IPS-18a (cell line): ENCODE measurements around the gene EHMT1.
"Not testable (repeated sequence)": the region's sequence is repeated elsewhere in the genome, so short reads cannot be mapped to it uniquely, and the experiment has no call there.

Source experiments
- H3K27ac ChIP-seq: one replicate; pipeline ENCODE4 v1.5.1; 2013; ENCODE audit warnings: low read length
- H3K27me3 ChIP-seq: one replicate; pipeline ENCODE4 v1.6.1; 2013; ENCODE audit warnings: mild to moderate bottlenecking, low read length; ENCODE audit not compliant: control insufficient read depth, insufficient read depth
- H3K36me3 ChIP-seq: one replicate; pipeline ENCODE4 v1.6.1; 2013; ENCODE audit warnings: low read depth, low read length; ENCODE audit not compliant: control insufficient read depth
- H3K4me1 ChIP-seq: one replicate; pipeline ENCODE4 v1.6.1; 2013; ENCODE audit warnings: low read depth, low read length; ENCODE audit not compliant: control insufficient read depth
- H3K4me3 ChIP-seq: one replicate; pipeline ENCODE4 v1.5.1; 2013; ENCODE audit warnings: low read length
- H3K9ac ChIP-seq: one replicate; pipeline ENCODE4 v1.6.1; 2013; ENCODE audit warnings: mild to moderate bottlenecking, low read length, moderate library complexity
- H3K9me3 ChIP-seq: one replicate; pipeline ENCODE4 v1.6.1; 2013; ENCODE audit warnings: low read depth, low read length; ENCODE audit not compliant: control insufficient read depth

Gene EHMT1

DNA sequence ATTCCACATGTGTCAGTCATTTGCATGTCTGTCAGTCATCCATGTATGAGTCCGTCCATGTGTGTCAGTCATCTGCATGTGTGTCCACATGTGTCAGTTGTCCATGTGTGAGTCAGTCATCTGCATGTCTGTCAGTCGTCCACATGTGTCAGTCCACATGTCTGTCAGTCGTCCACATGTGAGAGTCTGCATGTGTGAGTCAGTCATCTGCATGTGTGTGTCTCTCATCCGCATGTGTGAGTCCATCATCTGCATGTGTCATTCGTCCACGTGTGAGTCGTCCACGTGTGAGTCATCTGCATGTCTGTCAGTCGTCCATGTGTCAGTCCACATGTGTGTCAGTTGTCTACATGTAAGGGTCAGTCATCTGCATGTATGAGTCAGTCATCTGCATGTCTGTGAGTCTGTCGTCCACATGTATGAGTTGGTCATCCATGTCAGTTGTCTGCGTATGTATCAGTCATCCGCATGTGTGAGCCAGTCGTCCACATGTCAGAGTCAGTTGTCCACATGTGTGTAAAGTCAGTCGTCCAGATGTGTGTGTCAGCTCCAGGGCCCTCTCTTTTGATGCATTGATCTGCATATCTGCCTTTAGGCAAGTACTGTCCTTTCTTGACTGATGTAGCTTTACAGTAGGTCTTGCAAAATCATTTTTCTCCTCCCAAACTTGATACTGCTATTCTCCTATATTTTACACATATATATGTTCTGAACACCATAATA is 186.3 kb downstream of the EHMT1 start:
- H3K4me1 ChIP-seq, result no peaks in the 10 kb centered on the region
- no peaks in the 10 kb centered on the region for H3K27me3 ChIP-seq
- no peaks in the 10 kb centered on the region for H3K9me3 ChIP-seq
- no peak overlapping the region for H3K9ac ChIP-seq
- no peak overlapping the region for H3K27ac ChIP-seq
- peaks cover 42% of the 10 kb centered on the region for H3K36me3 ChIP-seq
- no peak overlapping the region for H3K4me3 ChIP-seq

DNA sequence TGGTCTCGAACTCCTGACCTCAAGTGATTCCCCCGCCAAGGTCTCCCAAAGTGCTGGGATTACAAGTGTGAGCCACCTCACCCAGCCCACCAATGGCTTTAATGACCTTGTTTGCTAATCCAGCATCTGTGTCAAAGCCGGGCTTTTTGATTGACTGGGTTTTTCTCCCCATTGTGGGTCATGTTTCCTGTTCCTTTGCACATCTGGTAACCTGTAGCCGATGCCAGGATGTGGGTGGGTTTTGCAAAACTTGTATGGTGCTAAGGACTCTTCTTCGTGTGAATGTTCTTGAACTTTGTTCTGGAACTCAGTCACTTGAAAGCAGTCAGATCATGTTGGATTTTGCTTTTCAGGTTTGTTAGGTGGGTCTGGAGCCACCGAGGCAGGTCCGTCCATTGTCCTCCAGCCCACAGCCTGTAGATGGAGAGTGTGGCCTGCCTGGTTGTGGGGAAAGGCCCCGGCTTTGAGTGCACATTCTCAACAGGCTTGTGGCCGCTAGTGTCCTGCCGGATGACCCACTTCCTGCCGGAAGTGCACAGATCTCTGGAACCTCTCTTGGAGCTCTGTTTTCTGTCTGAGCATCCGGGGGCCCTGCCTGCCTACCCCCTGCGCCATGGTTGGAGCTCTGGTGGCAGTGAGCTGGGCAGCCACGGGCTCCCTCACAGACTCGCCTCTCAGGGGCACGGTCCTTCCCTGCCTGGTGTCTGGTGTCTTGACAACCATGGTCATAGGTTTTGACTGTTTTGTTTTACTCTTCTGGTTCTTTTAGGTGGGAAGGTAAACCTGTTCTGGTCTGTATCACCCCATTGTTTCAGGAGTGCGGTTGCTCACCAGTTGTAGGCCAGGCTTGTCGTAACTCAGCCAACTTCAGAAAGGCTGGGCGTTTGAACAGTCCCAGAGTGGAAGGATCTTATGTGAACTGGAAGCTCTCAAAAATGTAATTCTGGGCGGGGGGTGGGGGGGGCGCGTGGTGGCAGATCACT is 189.2 kb downstream of the EHMT1 start:
- Histone ChIP-seq H3K36me3 (peaks cover 33% of the 10 kb centered on the region), H3K4me3 (no peak overlapping the region), H3K27me3 (no peaks in the 10 kb centered on the region), H3K27ac (no peak overlapping the region), H3K4me1 (no peaks in the 10 kb centered on the region), H3K9me3 (no peaks in the 10 kb centered on the region), H3K9ac (no peak overlapping the region)

DNA sequence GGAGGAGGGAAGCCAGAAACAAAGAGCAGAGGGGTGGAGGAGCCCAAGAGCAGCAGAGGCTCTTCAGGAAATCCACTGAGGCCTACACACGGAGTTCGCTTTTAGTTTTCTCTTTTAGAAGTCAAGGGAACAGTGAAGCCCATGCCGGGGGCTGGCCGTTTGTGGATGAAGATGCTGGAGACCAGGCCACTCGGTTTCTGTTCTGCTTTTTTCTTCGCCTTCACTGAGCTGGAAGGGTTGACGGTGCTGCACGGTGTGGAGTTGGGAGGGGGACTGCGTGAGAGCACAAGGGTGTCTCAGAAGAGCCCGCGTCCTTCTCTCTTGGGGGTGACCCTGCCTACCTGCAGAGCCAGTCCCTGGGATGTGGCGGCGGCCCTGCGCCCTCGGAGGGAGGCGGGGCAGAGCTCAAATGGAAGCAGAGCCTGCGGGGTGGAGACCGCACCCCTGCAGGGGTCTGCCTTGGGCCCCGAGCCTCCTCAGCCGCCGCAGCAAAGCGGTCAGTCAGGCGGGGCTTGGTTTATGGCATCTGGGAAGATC is 190.3 kb downstream of the EHMT1 start:
- Histone ChIP-seq H3K9me3 (no peaks in the 10 kb centered on the region), H3K4me1 (no peaks in the 10 kb centered on the region), H3K27ac (no peak overlapping the region), H3K36me3 (peaks cover 36% of the 10 kb centered on the region), H3K27me3 (no peaks in the 10 kb centered on the region), H3K4me3 (no peak overlapping the region), H3K9ac (no peak overlapping the region)

DNA sequence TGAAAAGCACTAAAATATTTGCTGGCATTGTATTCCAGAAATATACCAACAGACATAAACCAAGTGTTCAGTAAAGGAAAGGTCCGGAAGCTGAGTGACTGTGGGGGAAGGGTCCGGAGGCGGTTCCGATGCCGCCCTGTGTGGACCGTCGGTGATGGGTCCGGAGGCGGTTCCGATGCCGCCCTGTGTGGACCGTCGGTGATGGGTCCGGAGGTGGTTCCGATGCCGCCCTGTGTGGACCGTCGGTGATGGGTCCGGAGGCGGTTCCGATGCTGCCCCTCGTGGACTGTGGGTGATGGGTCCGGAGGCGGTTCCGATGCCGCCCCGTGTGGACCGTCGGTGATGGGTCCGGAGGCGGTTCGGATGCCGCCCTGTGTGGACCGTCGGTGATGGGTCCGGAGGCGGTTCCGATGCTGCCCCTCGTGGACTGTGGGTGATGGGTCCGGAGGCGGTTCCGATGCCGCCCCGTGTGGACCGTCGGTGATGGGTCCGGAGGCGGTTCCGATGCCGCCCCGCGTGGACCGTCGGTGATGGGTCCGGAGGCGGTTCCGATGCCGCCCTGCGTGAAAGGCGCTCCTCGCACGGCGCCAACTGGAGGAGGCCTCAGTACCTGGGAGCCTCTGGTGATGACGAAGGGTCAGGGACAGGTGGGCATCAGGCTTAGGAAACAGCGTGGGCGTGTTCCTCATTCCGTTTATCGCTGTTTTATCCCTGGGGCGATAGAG is 191.1 kb downstream of the EHMT1 start:
- not testable (repeated sequence) for H3K27ac ChIP-seq
- H3K36me3 ChIP-seq, result peaks cover 41% of the 10 kb centered on the region

DNA sequence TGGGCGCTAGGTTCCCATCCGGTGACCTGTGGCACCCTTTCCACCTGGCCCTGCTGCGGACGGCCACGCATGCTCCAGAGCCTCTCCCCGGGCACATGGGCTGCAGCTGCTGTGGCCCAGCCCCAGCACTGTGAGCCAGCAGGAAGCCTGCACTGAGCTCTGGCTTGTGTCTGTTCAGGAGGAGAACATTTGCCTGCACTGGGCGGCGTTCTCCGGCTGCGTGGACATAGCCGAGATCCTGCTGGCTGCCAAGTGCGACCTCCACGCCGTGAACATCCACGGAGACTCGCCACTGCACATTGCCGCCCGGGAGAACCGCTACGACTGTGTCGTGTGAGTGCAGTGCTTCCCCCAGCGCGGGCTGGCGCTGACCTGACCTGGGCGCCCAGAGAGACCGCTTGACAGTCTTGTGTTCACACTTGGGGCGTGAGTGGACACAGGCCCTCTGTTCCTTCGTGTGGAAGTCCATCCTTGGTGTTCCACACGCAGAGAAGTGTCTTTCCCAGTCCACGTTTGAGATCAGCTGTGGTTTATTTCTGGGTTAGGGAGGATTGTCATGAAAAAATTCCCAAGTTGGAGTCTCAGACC is 192.6 kb downstream of the EHMT1 start:
- Histone ChIP-seq H3K36me3 (peaks cover 46% of the 10 kb centered on the region), H3K4me3 (no peak overlapping the region), H3K27me3 (no peaks in the 10 kb centered on the region), H3K27ac (no peak overlapping the region), H3K9ac (no peak overlapping the region), H3K9me3 (no peaks in the 10 kb centered on the region), H3K4me1 (no peaks in the 10 kb centered on the region)

More for the DNA sequence above, 191.1 kb downstream of the EHMT1 start:
- not testable (repeated sequence) for H3K9me3 ChIP-seq, H3K27me3 ChIP-seq, H3K9ac ChIP-seq, H3K4me3 ChIP-seq, H3K4me1 ChIP-seq

DNA sequence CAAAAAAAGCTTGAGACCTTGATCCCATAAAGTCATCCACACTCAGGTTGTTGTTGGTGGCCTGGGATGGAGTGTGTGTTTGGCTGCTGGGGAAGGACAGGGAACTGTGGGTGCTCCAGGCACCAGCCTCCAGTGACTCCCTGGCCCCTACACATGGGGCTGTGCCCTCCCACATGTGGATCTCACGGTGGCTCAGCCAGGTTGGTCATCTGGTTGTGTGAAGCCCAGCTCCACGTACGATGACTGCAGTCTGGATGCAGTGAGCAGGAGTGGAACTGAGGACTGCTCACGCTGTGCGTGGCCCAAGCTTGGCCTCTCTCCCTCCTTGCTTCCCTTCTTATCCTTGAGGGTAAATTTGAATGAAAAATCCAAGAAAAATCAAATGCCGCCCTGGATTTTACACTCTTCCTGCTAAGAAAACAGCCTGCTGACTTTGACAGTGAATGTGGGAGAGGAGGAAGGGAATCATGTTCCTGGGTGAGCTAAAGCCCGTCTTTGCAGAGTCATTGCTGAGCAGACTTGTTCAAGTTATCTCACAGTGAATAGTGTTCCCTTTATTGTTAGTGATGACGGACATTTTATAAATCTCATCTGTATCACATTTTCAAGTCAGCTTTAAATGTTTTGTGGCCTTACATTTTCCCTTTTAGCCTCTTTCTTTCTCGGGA is 193.7 kb downstream of the EHMT1 start:
- peaks cover 56% of the 10 kb centered on the region for H3K36me3 ChIP-seq
- no peak overlapping the region for H3K4me3 ChIP-seq
- no peaks in the 10 kb centered on the region for H3K9me3 ChIP-seq
- no peaks in the 10 kb centered on the region for H3K4me1 ChIP-seq
- H3K27ac ChIP-seq, result no peak overlapping the region
- H3K27me3 ChIP-seq, result no peaks in the 10 kb centered on the region
- no peak overlapping the region for H3K9ac ChIP-seq

DNA sequence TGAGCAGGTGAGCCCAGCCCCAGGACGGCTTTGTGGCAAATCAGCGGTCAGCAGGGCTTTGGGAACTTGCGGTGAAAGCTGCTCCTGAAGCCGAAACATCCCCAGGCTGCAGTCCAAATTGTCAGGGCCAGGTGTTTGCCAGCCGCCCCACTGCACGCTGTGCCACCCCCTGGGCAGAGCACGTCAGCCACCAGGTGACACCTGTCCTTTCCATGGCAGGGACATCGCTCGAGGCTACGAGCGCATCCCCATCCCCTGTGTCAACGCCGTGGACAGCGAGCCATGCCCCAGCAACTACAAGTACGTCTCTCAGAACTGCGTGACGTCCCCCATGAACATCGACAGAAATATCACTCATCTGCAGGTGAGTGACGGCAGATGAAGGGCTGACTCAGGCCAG is 194.4 kb downstream of the EHMT1 start:
- Histone ChIP-seq H3K4me1 (no peaks in the 10 kb centered on the region), H3K4me3 (no peak overlapping the region), H3K36me3 (peaks cover 57% of the 10 kb centered on the region), H3K27ac (no peak overlapping the region), H3K9me3 (no peaks in the 10 kb centered on the region), H3K9ac (no peak overlapping the region), H3K27me3 (no peaks in the 10 kb centered on the region)

DNA sequence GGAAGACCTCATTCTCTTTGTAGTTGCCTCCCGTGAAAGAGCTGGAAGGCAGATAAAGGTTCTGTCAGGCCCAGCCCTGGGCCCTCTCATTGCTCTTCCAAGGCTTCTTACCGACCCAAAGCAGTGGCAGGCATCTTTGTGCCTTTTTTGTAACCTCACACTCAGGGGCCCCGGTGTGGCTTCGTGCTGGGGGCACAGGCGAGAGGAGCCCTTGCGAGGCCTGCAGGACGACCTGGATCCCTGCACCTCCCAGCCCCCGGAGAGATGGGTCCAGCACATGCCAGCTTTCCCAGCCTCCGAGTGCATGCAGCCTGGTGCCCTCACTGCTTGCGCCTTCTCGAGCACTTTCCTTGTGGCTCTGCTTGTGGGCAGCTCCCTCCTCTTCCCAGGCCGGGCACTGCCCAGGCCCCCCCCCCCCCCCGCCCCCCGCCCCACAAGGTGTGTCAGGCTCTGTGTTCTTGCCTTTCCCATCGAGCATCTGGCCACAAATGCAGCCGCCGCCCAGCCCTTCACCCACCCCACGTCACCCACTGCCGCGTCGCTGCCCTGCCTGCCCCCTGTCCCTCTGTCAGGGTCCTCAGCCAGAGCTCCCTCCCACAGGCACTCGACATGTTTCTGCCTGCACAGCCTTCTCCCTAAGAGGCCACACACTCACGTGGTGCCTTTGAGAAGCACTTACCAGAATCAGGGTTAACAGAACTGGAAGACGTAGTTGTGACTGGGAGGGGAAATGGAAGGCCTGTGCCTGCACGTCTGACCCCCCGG is 195.0 kb downstream of the EHMT1 start:
- Histone ChIP-seq H3K9ac (no peak overlapping the region), H3K9me3 (no peaks in the 10 kb centered on the region), H3K27ac (no peak overlapping the region), H3K36me3 (peaks cover 57% of the 10 kb centered on the region), H3K27me3 (no peaks in the 10 kb centered on the region), H3K4me1 (no peaks in the 10 kb centered on the region), H3K4me3 (no peak overlapping the region)

DNA sequence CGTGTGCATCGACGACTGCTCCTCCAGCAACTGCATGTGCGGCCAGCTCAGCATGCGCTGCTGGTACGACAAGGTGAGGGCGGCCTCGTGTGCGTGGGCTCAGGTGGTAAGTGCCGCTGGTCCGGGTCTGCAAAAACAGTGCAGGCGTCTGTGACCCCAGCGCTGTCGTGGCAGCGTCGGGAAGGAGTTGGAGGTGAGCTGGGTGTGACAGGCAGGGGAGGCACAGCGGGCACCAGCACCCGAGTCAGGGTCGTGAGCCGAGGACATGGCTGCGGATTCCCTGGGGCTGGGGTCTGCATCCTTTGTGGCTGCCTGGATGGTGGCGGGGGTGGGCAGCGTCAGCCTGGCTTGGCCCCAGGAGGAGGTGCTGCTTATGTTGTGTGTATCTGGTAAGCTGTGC is 195.6 kb downstream of the EHMT1 start:
- Histone ChIP-seq H3K27me3 (no peaks in the 10 kb centered on the region), H3K36me3 (peaks cover 53% of the 10 kb centered on the region), H3K4me1 (no peaks in the 10 kb centered on the region), H3K9me3 (no peaks in the 10 kb centered on the region), H3K27ac (no peak overlapping the region), H3K9ac (no peak overlapping the region), H3K4me3 (no peak overlapping the region)

DNA sequence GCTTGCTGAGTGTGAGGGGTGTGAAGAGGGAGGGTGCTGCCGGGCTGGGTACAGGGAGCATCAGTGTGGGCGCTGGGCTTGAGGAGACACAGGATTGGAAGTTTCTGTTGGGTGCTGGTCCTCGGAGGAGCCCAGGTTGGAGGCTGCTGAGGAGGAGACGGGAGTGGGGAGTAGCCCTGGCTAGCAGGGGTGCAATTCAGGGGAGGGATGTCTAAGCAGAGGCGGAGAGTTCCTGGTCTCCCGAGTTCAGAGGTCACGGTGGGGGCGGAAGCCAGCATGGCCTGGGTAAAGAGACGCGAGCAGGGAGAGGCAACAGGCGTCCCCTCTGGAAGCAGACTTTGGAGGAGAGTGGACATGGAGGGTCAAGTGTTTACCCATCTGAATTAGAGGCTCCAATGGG is 196.0 kb downstream of the EHMT1 start:
- no peak overlapping the region for H3K27ac ChIP-seq
- H3K4me3 ChIP-seq, result no peak overlapping the region
- no peaks in the 10 kb centered on the region for H3K9me3 ChIP-seq
- no peaks in the 10 kb centered on the region for H3K4me1 ChIP-seq
- no peaks in the 10 kb centered on the region for H3K27me3 ChIP-seq
- H3K9ac ChIP-seq, result no peak overlapping the region
- H3K36me3 ChIP-seq, result peaks cover 53% of the 10 kb centered on the region
